Measurements from ENCODE around the gene RNF11. TPM values are rescaled to one million over a fixed set of nuclear protein-coding genes. Genes with fewer than 3 reads are reported as not detected.
A peak's percentile ranks its signal among the peaks of the same experiment; 100 is the strongest.

The RNF11 gene
- 94.0 TPM for total RNA-seq
- long read RNA-seq, transcript RNF11-201 (3 exons, 3,084 nt): major isoform, 395 of 407 reads
- long read RNA-seq, partial matches to known transcripts: 6 of 407 reads
- long read RNA-seq, other reads (novel, unspliced or antisense): 4 of 407 reads

GRCh38 chr1:51235673-51236530 is at the start of gene RNF11:
Gene RNF11 (plus strand): TSS chr1:51236273. CDS start chr1:51236757, 484 bp downstream.
- Histone ChIP-seq H3K4me1 (peaks cover 35% of the 10 kb centered on the region), H3K4me3 (peak within 1 kb of the TSS; percentile 91), H3K36me3 (no peaks in the 10 kb centered on the region), H3K27me3 (no peaks in the 10 kb centered on the region), H3K9me3 (no peaks in the 10 kb centered on the region), H3K27ac (peak within 1 kb of the TSS; percentile 93)
- TF ChIP-seq CTCF (IDR thresholded peaks at IDR 0.05): peak; percentile 6
- DNase-seq (peak; percentile 97), ATAC-seq (peak; percentile 99)
- intact Hi-C loops (cut with DNase I): no loop called here

GRCh38 chr1:51188230-51188629 is 47.8 kb upstream of the RNF11 start:
- intact Hi-C loops (cut with DNase I): loop anchor here (5.0 kb wide), 1 partner anchor 406 kb away; no protein-coding TSS in a partner anchor
- DNase-seq: no peak
- no peak for ATAC-seq
- Histone ChIP-seq H3K9me3 (no peaks in the 10 kb centered on the region), H3K4me3 (no peak overlapping the region), H3K36me3 (no peaks in the 10 kb centered on the region), H3K27ac (no peak overlapping the region), H3K4me1 (no peaks in the 10 kb centered on the region), H3K27me3 (no peaks in the 10 kb centered on the region)
- TF ChIP-seq CTCF (IDR thresholded peaks at IDR 0.05): no peak

- ATAC-seq (peak; percentile 85), DNase-seq (no peak)
- Histone ChIP-seq H3K27me3 (no peaks in the 10 kb centered on the region), H3K27ac (no peak overlapping the region), H3K4me1 (no peaks in the 10 kb centered on the region), H3K9me3 (no peaks in the 10 kb centered on the region), H3K4me3 (no peak overlapping the region), H3K36me3 (no peaks in the 10 kb centered on the region)
- intact Hi-C loops (cut with DNase I): loop anchor here (5.0 kb wide), 1 partner anchor 407 kb away; no protein-coding TSS in a partner anchor
- TF ChIP-seq CTCF (IDR thresholded peaks at IDR 0.05): peak; percentile 93
Observed at GRCh38 chr1:51189421-51190073, 46.5 kb upstream of the RNF11 start.

- no peak for TF ChIP-seq CTCF (IDR thresholded peaks at IDR 0.05)
- Histone ChIP-seq H3K27ac (no peak overlapping the region), H3K9me3 (no peaks in the 10 kb centered on the region), H3K36me3 (no peaks in the 10 kb centered on the region), H3K4me3 (no peak overlapping the region), H3K27me3 (no peaks in the 10 kb centered on the region), H3K4me1 (no peaks in the 10 kb centered on the region)
- ATAC-seq (peak; percentile 41), DNase-seq (no peak)
- intact Hi-C loops (cut with DNase I): no loop called here
Observed at GRCh38 chr1:51190961-51191360, 45.1 kb upstream of the RNF11 start.

- no peaks in the 10 kb centered on the region for H3K27me3 ChIP-seq
- intact Hi-C loops (cut with DNase I): no loop called here
- no peaks in the 10 kb centered on the region for H3K36me3 ChIP-seq
- H3K4me1 ChIP-seq: no peaks in the 10 kb centered on the region
- ATAC-seq (peak; percentile 90), DNase-seq (no peak)
- TF ChIP-seq CTCF (IDR thresholded peaks at IDR 0.05): peak; percentile 90
- H3K9me3 ChIP-seq: no peaks in the 10 kb centered on the region
- H3K4me3 ChIP-seq: no peak overlapping the region
- no peak overlapping the region for H3K27ac ChIP-seq
Observed at GRCh38 chr1:51192213-51192843, 43.7 kb upstream of the RNF11 start.
